Measurements from ENCODE around the gene NUP54.

- TF ChIP-seq CHD2 (IDR thresholded peaks at IDR 0.05; ENCODE audit: low read length, partially characterized antibody) (no peak), EP300 (IDR thresholded peaks at IDR 0.05) (no peak), E2F6 (IDR thresholded peaks at IDR 0.05; ENCODE audit: borderline replicate concordance, low read depth) (no peak), POLR2A (IDR thresholded peaks at IDR 0.05; ENCODE audit: low read length) (no peak), MAX (IDR thresholded peaks at IDR 0.05) (no peak), RFX5 (IDR thresholded peaks at IDR 0.05) (no peak), ESRRA (IDR thresholded peaks at IDR 0.05; ENCODE audit: borderline replicate concordance, low read length) (no peak), JUN (IDR thresholded peaks at IDR 0.05) (no peak), HOXB5 (CRISPR knock-in tag; IDR thresholded peaks at IDR 0.05) (no peak), CBX2 (IDR thresholded peaks at IDR 0.05; ENCODE audit: borderline replicate concordance, low read depth) (no peak)
- TF ChIP-seq, protein P1, sequence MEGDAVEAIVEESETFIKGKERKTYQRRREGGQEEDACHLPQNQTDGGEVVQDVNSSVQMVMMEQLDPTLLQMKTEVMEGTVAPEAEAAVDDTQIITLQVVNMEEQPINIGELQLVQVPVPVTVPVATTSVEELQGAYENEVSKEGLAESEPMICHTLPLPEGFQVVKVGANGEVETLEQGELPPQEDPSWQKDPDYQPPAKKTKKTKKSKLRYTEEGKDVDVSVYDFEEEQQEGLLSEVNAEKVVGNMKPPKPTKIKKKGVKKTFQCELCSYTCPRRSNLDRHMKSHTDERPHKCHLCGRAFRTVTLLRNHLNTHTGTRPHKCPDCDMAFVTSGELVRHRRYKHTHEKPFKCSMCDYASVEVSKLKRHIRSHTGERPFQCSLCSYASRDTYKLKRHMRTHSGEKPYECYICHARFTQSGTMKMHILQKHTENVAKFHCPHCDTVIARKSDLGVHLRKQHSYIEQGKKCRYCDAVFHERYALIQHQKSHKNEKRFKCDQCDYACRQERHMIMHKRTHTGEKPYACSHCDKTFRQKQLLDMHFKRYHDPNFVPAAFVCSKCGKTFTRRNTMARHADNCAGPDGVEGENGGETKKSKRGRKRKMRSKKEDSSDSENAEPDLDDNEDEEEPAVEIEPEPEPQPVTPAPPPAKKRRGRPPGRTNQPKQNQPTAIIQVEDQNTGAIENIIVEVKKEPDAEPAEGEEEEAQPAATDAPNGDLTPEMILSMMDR (IDR thresholded peaks at IDR 0.05) = no peak
- TF ChIP-seq, protein P2, sequence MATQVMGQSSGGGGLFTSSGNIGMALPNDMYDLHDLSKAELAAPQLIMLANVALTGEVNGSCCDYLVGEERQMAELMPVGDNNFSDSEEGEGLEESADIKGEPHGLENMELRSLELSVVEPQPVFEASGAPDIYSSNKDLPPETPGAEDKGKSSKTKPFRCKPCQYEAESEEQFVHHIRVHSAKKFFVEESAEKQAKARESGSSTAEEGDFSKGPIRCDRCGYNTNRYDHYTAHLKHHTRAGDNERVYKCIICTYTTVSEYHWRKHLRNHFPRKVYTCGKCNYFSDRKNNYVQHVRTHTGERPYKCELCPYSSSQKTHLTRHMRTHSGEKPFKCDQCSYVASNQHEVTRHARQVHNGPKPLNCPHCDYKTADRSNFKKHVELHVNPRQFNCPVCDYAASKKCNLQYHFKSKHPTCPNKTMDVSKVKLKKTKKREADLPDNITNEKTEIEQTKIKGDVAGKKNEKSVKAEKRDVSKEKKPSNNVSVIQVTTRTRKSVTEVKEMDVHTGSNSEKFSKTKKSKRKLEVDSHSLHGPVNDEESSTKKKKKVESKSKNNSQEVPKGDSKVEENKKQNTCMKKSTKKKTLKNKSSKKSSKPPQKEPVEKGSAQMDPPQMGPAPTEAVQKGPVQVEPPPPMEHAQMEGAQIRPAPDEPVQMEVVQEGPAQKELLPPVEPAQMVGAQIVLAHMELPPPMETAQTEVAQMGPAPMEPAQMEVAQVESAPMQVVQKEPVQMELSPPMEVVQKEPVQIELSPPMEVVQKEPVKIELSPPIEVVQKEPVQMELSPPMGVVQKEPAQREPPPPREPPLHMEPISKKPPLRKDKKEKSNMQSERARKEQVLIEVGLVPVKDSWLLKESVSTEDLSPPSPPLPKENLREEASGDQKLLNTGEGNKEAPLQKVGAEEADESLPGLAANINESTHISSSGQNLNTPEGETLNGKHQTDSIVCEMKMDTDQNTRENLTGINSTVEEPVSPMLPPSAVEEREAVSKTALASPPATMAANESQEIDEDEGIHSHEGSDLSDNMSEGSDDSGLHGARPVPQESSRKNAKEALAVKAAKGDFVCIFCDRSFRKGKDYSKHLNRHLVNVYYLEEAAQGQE (IDR thresholded peaks at IDR 0.05) = no peak
- TF ChIP-seq, protein P3, sequence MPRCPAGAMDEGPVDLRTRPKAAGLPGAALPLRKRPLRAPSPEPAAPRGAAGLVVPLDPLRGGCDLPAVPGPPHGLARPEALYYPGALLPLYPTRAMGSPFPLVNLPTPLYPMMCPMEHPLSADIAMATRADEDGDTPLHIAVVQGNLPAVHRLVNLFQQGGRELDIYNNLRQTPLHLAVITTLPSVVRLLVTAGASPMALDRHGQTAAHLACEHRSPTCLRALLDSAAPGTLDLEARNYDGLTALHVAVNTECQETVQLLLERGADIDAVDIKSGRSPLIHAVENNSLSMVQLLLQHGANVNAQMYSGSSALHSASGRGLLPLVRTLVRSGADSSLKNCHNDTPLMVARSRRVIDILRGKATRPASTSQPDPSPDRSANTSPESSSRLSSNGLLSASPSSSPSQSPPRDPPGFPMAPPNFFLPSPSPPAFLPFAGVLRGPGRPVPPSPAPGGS (IDR thresholded peaks at IDR 0.05) = no peak
Measured at GRCh38 chr4:76117536-76117935, 30.7 kb downstream of the NUP54 start.

Measured in A549 (cell line).